Measurements from ENCODE around the gene DLX4.
A peak's percentile ranks its signal among the peaks of the same experiment; 100 is the strongest.

DLX4 gene

GRCh38 chr17:49928837-49929475 lies 40.0 kb upstream of the DLX4 start:
- peaks cover 0 to 18% (median 0%) of the 10 kb centered on the region in 11 experiments; a peak in 4 of 22 replicates for H3K27me3 ChIP-seq
- H3K9ac ChIP-seq: no peak overlapping the region
- peaks cover 0 to 13% (median 0%) of the 10 kb centered on the region in 11 experiments; a peak in 2 of 22 replicates for H4K20me1 ChIP-seq
- no peaks in the 10 kb centered on the region for H3K9me3 ChIP-seq (replicated peaks in 1 of 11)
- no peaks in the 10 kb centered on the region for H3K36me3 ChIP-seq
- no peak overlapping the region for H3K27ac ChIP-seq
- peaks cover 10 to 72% (median 54%) of the 10 kb centered on the region in 10 experiments for H3K4me1 ChIP-seq
- H3K4me3 ChIP-seq: no peak overlapping the region
- peak overlapping the region in 9 of 11 experiments; percentile 12 to 83 (median 74); a peak in 17 of 22 replicates for H3K4me2 ChIP-seq
- no peak for TF ChIP-seq Cebpa-rat (IDR thresholded peaks at IDR 0.05)

DNA sequence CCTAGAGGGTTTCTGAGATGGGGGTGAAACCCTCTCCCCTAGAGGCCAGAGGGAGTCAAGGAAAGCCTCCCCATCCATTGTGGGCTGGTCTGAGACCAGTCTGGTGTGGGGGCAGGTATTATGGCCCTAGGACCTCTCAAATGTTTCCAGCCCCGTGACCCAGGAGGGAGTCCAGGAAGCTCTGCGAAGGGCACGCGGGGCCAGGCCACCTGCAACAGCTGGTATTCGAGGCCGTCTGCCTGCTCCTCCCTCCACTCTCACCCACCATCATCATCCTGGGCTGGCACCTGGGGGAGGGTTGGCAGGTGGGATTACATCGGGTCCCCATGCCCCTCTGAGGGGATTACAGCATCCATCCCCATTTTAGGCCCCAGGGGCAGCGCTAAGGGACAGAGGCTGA lies 38.1 kb upstream of the DLX4 start:
- H3K27ac ChIP-seq: peak overlapping the region in 3 of 11 experiments; percentile 14 to 50 (median 45); a peak in 4 of 22 replicates
- H3K9ac ChIP-seq: 0 out of 22 replicates have a peak overlapping the region, but pooled peaks of 1 of the 11 experiments have one; percentile 11
- H3K36me3 ChIP-seq: no peaks in the 10 kb centered on the region
- peak overlapping the region in 8 of 11 experiments; percentile 69 to 89 (median 79); a peak in 16 of 22 replicates for H3K4me2 ChIP-seq
- TF ChIP-seq Cebpa-rat (IDR thresholded peaks at IDR 0.05): no peak
- peaks cover 16 to 80% (median 60%) of the 10 kb centered on the region in 10 experiments for H3K4me1 ChIP-seq
- peaks cover 0 to 13% (median 0%) of the 10 kb centered on the region in 11 experiments; a peak in 2 of 22 replicates for H4K20me1 ChIP-seq
- H3K27me3 ChIP-seq: peaks cover 0 to 18% (median 0%) of the 10 kb centered on the region in 11 experiments; a peak in 4 of 22 replicates
- H3K4me3 ChIP-seq: no peak overlapping the region; a peak in 1 of 20 replicates
- H3K9me3 ChIP-seq (replicated peaks in 1 of 11): no peaks in the 10 kb centered on the region

DNA sequence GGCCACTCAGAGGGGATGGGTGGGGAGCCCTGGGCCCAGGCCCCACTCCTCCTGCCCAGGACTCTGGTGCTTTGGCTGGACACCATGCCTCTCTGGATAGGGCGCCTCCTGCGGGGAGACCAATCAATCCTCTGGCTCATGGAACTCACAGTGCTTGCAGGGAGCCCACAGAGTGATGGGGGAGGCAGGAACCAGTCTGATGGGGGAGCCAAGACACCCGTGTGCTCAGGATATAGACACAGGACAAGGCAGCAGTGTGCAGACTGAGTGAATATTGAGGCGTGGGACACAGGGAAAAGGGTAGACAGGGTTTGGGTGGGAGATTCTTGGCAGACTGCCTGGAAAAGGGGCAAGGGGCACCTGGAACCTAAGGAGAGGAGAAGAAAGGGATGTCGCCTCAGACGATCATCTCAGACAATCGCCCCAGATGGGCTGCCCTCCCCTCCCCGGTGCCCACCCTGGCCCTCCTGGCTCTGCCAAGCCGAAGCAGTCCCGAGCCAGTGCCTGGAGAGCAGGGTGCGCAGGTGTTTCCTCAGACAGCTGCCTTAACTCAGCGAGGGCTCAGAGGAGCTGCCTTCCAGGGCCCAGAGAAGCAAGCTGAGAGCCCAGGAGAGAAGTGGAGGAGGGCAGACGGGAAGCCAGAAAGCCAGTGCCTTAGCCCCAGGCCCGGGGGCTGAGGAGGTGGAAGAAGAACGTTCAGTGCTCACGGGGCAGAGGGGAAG lies 37.4 kb upstream of the DLX4 start:
- Histone ChIP-seq H3K4me1 (peaks cover 16 to 74% (median 58%) of the 10 kb centered on the region in 10 experiments), H3K4me3 (no peak overlapping the region), H3K4me2 (peak overlapping the region; percentile 9 to 89 (median 70); a peak in 18 of 22 replicates), H3K9me3 (replicated peaks in 1 of 11) (no peaks in the 10 kb centered on the region), H4K20me1 (peaks cover 0 to 13% (median 0%) of the 10 kb centered on the region in 11 experiments; a peak in 2 of 22 replicates), H3K27me3 (peaks cover 0 to 18% (median 0%) of the 10 kb centered on the region in 11 experiments; a peak in 4 of 22 replicates), H3K36me3 (no peaks in the 10 kb centered on the region), H3K9ac (peak overlapping the region in 5 of 11 experiments; percentile 11 to 60 (median 55); a peak in 5 of 22 replicates), H3K27ac (peak overlapping the region in 4 of 11 experiments; percentile 37 to 50 (median 46); a peak in 7 of 22 replicates)
- no peak for TF ChIP-seq Cebpa-rat (IDR thresholded peaks at IDR 0.05)

DNA sequence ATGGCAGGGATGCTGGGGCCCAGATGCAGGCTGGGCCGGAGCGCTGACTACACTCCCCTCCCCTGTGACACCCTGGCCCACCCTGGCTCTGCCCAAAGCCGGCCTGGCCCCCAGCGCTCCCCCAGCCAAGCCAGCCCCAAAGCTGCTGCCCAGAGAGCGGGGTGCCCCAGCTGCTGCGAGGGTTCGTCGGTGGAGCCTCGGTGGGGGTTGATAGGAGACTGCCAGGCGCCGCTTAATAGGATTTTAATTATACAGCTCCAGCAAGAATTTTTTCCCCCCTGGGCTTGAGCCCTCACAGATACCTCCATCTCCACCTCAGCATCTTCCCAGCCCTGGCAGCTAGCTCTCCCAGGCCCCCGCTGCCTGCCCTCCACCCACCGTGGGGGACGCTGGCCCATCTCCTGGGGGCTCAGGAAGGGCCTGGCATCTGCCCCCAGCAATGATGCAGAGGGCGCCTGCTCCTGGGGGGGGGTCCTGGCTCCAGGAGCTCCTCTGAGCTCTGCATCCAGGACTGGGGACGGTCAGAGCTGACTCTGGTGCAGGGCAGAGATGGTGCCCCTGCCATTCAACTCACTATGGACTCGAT lies 36.8 kb upstream of the DLX4 start:
- peak overlapping the region in 4 of 11 experiments; percentile 11 to 49 (median 40); a peak in 6 of 22 replicates for H3K27ac ChIP-seq
- peaks cover 16 to 69% (median 58%) of the 10 kb centered on the region in 10 experiments for H3K4me1 ChIP-seq
- peaks cover 0 to 13% (median 0%) of the 10 kb centered on the region in 11 experiments; a peak in 2 of 22 replicates for H4K20me1 ChIP-seq
- H3K36me3 ChIP-seq: no peaks in the 10 kb centered on the region
- peaks cover 0 to 18% (median 0%) of the 10 kb centered on the region in 11 experiments; a peak in 4 of 22 replicates for H3K27me3 ChIP-seq
- no peak for TF ChIP-seq Cebpa-rat (IDR thresholded peaks at IDR 0.05)
- H3K4me2 ChIP-seq: peak overlapping the region; percentile 9 to 89 (median 70); a peak in 18 of 22 replicates
- no peaks in the 10 kb centered on the region for H3K9me3 ChIP-seq (replicated peaks in 1 of 11)
- peak overlapping the region in 5 of 11 experiments; percentile 11 to 60 (median 55); a peak in 6 of 22 replicates for H3K9ac ChIP-seq
- H3K4me3 ChIP-seq: no peak overlapping the region

GRCh38 chr17:49932901-49933300 lies 36.1 kb upstream of the DLX4 start:
- peaks cover 0 to 18% (median 0%) of the 10 kb centered on the region in 11 experiments; a peak in 4 of 22 replicates for H3K27me3 ChIP-seq
- peaks cover 13 to 62% (median 53%) of the 10 kb centered on the region in 10 experiments for H3K4me1 ChIP-seq
- no peaks in the 10 kb centered on the region for H3K9me3 ChIP-seq (replicated peaks in 1 of 11)
- H3K9ac ChIP-seq: peak overlapping the region in 1 of 11 experiments; percentile 57; a peak in 1 of 22 replicates
- H3K36me3 ChIP-seq: no peaks in the 10 kb centered on the region
- TF ChIP-seq Cebpa-rat (IDR thresholded peaks at IDR 0.05): no peak
- H3K27ac ChIP-seq: no peak overlapping the region
- no peak overlapping the region for H3K4me3 ChIP-seq
- H4K20me1 ChIP-seq: peaks cover 0 to 13% (median 0%) of the 10 kb centered on the region in 11 experiments; a peak in 2 of 22 replicates
- peak overlapping the region in 9 of 11 experiments; percentile 34 to 89 (median 79); a peak in 17 of 22 replicates for H3K4me2 ChIP-seq

- peaks cover 0 to 4% (median 0%) of the 10 kb centered on the region in 11 experiments; a peak in 1 of 22 replicates for H4K20me1 ChIP-seq
- H3K4me2 ChIP-seq: no peak overlapping the region
- no peak overlapping the region for H3K4me3 ChIP-seq
- peaks cover 0 to 18% (median 0%) of the 10 kb centered on the region in 11 experiments; a peak in 4 of 22 replicates for H3K27me3 ChIP-seq
- no peak overlapping the region for H3K27ac ChIP-seq
- H3K9ac ChIP-seq: no peak overlapping the region
- no peaks in the 10 kb centered on the region for H3K36me3 ChIP-seq
- no peak for TF ChIP-seq Cebpa-rat (IDR thresholded peaks at IDR 0.05)
- H3K9me3 ChIP-seq (replicated peaks in 1 of 11): no peaks in the 10 kb centered on the region
- peaks cover 21 to 56% (median 38%) of the 10 kb centered on the region in 10 experiments for H3K4me1 ChIP-seq
Observed at GRCh38 chr17:49935526-49936210, 33.3 kb upstream of the DLX4 start.

GRCh38 chr17:49936386-49936785 lies 32.6 kb upstream of the DLX4 start:
- no peaks in the 10 kb centered on the region for H3K9me3 ChIP-seq (replicated peaks in 1 of 11)
- H4K20me1 ChIP-seq: peaks cover 0 to 4% (median 0%) of the 10 kb centered on the region in 11 experiments; a peak in 1 of 22 replicates
- H3K4me3 ChIP-seq: no peak overlapping the region
- H3K9ac ChIP-seq: no peak overlapping the region
- peaks cover 0 to 11% (median 0%) of the 10 kb centered on the region in 11 experiments; a peak in 3 of 22 replicates for H3K27me3 ChIP-seq
- TF ChIP-seq Cebpa-rat (IDR thresholded peaks at IDR 0.05): no peak
- no peak overlapping the region for H3K27ac ChIP-seq
- H3K4me1 ChIP-seq: peaks cover 19 to 49% (median 31%) of the 10 kb centered on the region in 10 experiments
- H3K36me3 ChIP-seq: no peaks in the 10 kb centered on the region
- H3K4me2 ChIP-seq: no peak overlapping the region

DNA sequence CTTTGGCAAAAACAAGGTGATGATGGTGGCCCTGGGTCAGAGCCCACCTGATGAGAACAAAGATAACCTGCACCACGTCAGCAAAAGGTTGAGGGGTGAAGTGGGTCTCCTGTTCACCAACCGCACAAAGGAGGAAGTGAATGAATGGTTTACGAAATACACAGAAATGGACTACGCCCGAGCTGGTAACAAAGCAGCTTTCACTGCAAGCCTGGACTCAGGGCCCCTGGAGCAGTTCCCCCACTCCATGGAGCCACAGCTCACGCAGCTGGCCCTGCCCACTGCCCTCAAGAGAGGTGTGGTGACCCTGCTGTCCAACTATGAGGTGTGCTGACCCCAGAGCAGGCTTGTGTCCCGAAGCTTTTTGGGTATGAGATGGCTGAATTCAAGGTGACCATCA lies 29.7 kb upstream of the DLX4 start:
- TF ChIP-seq Cebpa-rat (IDR thresholded peaks at IDR 0.05): no peak
- no peak overlapping the region for H3K27ac ChIP-seq
- H3K4me3 ChIP-seq: no peak overlapping the region
- no peaks in the 10 kb centered on the region for H3K9me3 ChIP-seq (replicated peaks in 1 of 11)
- H3K27me3 ChIP-seq: peaks cover 0 to 5% (median 3%) of the 10 kb centered on the region in 11 experiments; a peak in 8 of 22 replicates
- H3K4me1 ChIP-seq: peaks cover 0 to 27% (median 14%) of the 10 kb centered on the region in 10 experiments; a peak in 17 of 20 replicates
- no peak overlapping the region for H3K9ac ChIP-seq
- no peaks in the 10 kb centered on the region; a peak in 2 of 22 replicates for H4K20me1 ChIP-seq
- peak overlapping the region in 5 of 11 experiments; percentile 43 to 73 (median 62); a peak in 10 of 22 replicates for H3K4me2 ChIP-seq
- H3K36me3 ChIP-seq: no peaks in the 10 kb centered on the region
